VCaP (cell line): ENCODE data around the gene FANCI.
"Not testable (repeated sequence)": the region's sequence is repeated elsewhere in the genome, so short reads cannot be mapped to it uniquely, and the experiment has no call there.

Experiments used
- H3K27ac ChIP-seq: fragments of 450-650 bp; 2 replicates; pipeline ENCODE4 v1.5.1; 2017
- TF ChIP-seq, protein P1 (sequence below): fragments of 450-650 bp; conservative IDR thresholded peaks from 2 replicates; pipeline ENCODE4 v1.5.1; 2017; ENCODE audit warnings: mild to moderate bottlenecking, moderate library complexity

The FANCI gene

DNA sequence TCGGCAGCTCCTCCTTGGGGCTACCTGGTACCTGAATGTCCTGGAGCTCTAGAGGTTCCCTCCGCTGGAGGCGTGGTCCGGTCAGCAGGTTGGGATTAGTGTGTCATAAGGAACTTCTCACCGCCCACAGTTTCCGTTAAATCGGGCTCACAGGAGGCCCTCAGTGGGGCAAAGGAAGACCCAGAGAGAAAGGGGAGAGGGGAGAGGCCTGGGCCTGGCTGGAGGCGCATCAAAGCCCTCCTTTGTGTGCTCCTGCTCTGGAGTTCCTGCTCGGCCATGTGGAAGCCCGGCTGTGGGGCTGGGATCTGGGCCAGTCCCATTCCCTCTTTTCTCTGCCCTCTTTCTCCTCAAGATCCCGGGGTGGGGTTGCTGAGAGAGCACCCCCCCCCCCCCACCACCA lies 22.2 kb upstream of the FANCI start, which contains the start of gene RLBP1:
Gene RLBP1, minus strand, starts transcription at position 37 of the 400 bp plus-strand sequence. CDS start 2,604 bp downstream, outside the sequence.
- TF ChIP-seq, protein P1, sequence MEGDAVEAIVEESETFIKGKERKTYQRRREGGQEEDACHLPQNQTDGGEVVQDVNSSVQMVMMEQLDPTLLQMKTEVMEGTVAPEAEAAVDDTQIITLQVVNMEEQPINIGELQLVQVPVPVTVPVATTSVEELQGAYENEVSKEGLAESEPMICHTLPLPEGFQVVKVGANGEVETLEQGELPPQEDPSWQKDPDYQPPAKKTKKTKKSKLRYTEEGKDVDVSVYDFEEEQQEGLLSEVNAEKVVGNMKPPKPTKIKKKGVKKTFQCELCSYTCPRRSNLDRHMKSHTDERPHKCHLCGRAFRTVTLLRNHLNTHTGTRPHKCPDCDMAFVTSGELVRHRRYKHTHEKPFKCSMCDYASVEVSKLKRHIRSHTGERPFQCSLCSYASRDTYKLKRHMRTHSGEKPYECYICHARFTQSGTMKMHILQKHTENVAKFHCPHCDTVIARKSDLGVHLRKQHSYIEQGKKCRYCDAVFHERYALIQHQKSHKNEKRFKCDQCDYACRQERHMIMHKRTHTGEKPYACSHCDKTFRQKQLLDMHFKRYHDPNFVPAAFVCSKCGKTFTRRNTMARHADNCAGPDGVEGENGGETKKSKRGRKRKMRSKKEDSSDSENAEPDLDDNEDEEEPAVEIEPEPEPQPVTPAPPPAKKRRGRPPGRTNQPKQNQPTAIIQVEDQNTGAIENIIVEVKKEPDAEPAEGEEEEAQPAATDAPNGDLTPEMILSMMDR = no peak
- H3K27ac ChIP-seq = no peak within 1 kb of the TSS

- TF ChIP-seq, protein P1 = no peak
- H3K27ac ChIP-seq = no peak overlapping the region
These were observed 18.2 kb upstream of the FANCI start for GRCh38 chr15:89225588-89225987.

- no peak overlapping the region for H3K27ac ChIP-seq
- TF ChIP-seq, protein P1 = no peak
These were observed 17.2 kb upstream of the FANCI start for GRCh38 chr15:89226359-89227221.

- TF ChIP-seq, protein P1 = no peak
- H3K27ac ChIP-seq = no peak overlapping the region
These were observed 16.4 kb upstream of the FANCI start for GRCh38 chr15:89227425-89227824.

DNA sequence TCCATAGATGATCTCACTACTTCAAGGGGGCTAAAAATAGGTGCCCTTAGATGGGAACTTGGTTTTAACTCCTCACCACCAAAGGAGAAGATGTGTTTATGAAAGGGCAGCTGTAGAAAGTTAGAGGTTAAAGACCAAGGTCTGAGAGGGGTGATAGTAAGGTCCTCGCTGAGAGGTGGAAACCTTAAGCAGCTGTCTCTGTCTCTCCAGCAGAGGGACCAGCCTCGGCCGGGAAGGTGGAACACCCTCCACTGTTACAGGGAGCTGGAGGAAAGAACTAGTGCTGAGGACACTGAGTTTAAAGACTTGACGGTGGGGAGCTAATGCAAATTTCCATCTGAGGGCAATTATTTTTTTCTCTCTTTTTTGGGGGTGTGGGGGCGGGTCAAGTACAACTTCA lies 13.5 kb upstream of the FANCI start:
- TF ChIP-seq, protein P1 = peak; percentile 25
- no peak overlapping the region for H3K27ac ChIP-seq

GRCh38 chr15:89231832-89232231 lies 11.9 kb upstream of the FANCI start:
- no peak overlapping the region for H3K27ac ChIP-seq
- TF ChIP-seq, protein P1 = no peak

GRCh38 chr15:89239883-89240810 lies 3.6 kb upstream of the FANCI start:
- not testable (repeated sequence) for H3K27ac ChIP-seq
